ENCODE measurements around the gene SLC12A5. TPM values are rescaled to one million over a fixed set of nuclear protein-coding genes. Genes with fewer than 3 reads are reported as not detected.

The SLC12A5 gene
- total and polyA plus RNA-seq, 2 donors (not counting 1 experiment from before 2014, with no cell fraction given): 0.32 TPM; not detected in 1

GRCh38 chr20:46060975-46061374, 32.0 kb downstream of the SLC12A5 start:
- ChIA-PET POLR2A (no interaction called here), CTCF (interaction anchor here (0.6 to 1.9 kb wide), 5 partner anchors 13 to 67 kb away, joined by 3 to 6 read pairs (median 3); no protein-coding TSS in a partner anchor)
- Mint-ChIP-seq H3K27me3 (peaks cover 22% of the 10 kb centered on the region), H3K4me3 (peak overlapping the region; percentile 8), H3K27ac (no peak overlapping the region), H3K9me3 (ENCODE audit: insufficient read depth) (no peaks in the 10 kb centered on the region), H3K4me1 (peaks cover 41% of the 10 kb centered on the region)
- Histone ChIP-seq H4K20me1 (ENCODE audit: control insufficient read depth, insufficient read depth, low read length, poor library complexity, severe bottlenecking) (peaks cover 89% of the 10 kb centered on the region), H3K4me1 (ENCODE audit: control insufficient read depth in 2 of 2, insufficient read depth in 2 of 2, low read length in 2 of 2) (peaks cover 39 to 44% of the 10 kb centered on the region in 2 donors), H3K9ac (ENCODE audit: low read length) (peak overlapping the region; percentile 17), H3K27me3 (replicated peaks in 1 of 4; ENCODE audit: control extremely low read depth in 1 of 4, control insufficient read depth in 3 of 4, insufficient read depth in 4 of 4, low read length in 3 of 4) (peaks cover 0 to 40% (median 9%) of the 10 kb centered on the region in 4 experiments), H3K4me3 (ENCODE audit: control extremely low read depth in 1 of 5, extremely low read depth in 1 of 5, insufficient read depth in 1 of 5, low read depth in 2 of 5, low read length in 4 of 5) (no peak overlapping the region), H3K9me3 (ENCODE audit: control extremely low read depth in 1 of 3, control insufficient read depth in 2 of 3, insufficient read depth in 1 of 3, low read length in 2 of 3) (peaks cover 0 to 26% (median 0%) of the 10 kb centered on the region in 3 donors), H3K27ac (ENCODE audit: low read length in 2 of 2) (no peak overlapping the region), H3K79me2 (ENCODE audit: control insufficient read depth, insufficient read depth, low read length) (no peaks in the 10 kb centered on the region), H3K36me3 (replicated peaks in 1 of 2; ENCODE audit: control extremely low read depth in 1 of 2, control insufficient read depth in 1 of 2, extremely low read depth in 1 of 2, insufficient read depth in 2 of 2, low read length in 1 of 2) (peaks cover under 1 to 52% of the 10 kb centered on the region in 2 experiments), H2AFZ (ENCODE audit: insufficient read depth, low read depth, low read length, poor library complexity, severe bottlenecking) (no peak overlapping the region), H3K4me2 (replicated peaks; ENCODE audit: low read depth, low read length, poor library complexity, severe bottlenecking) (peak overlapping the region; percentile 50)
- intact Hi-C loops (cut with micrococcal nuclease): loop anchor here (1.0 kb wide), 1 partner anchor 345 kb away; the partner anchor contains the start of gene ELMO2
- DNase-seq (no peak), ATAC-seq (ENCODE audit: low read depth) (no peak)
- WGBS (ENCODE audit: insufficient coverage): 92% methylated on average over 4 of the region's 4 CpGs
- no peak for TF ChIP-seq EZH2 (IDR thresholded peaks at IDR 0.05; ENCODE audit: borderline replicate concordance, insufficient read depth, low read depth, low read length, poor library complexity, severe bottlenecking)
- TF ChIP-seq, protein P1, sequence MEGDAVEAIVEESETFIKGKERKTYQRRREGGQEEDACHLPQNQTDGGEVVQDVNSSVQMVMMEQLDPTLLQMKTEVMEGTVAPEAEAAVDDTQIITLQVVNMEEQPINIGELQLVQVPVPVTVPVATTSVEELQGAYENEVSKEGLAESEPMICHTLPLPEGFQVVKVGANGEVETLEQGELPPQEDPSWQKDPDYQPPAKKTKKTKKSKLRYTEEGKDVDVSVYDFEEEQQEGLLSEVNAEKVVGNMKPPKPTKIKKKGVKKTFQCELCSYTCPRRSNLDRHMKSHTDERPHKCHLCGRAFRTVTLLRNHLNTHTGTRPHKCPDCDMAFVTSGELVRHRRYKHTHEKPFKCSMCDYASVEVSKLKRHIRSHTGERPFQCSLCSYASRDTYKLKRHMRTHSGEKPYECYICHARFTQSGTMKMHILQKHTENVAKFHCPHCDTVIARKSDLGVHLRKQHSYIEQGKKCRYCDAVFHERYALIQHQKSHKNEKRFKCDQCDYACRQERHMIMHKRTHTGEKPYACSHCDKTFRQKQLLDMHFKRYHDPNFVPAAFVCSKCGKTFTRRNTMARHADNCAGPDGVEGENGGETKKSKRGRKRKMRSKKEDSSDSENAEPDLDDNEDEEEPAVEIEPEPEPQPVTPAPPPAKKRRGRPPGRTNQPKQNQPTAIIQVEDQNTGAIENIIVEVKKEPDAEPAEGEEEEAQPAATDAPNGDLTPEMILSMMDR (IDR thresholded peaks at IDR 0.05): no peak

DNA sequence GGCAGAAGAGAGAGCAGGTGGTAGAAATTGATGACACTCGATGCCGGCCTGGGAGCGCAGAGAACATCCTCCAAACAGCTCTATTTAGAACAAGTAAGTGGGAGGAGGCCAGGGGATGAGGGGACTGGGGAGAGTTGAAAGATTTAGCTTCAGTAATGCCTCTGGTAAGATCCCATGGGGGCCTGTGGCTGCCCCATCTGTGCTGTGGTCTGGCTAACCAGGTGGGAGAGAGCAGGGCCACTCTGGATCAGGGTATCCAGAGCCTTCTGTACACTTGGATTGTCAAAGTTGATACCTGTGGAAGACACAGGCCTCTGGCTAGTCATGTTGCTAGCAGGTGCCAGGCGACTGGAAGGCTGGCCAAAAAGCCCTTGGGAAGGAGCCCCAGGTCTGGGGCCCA, 33.1 kb downstream of the SLC12A5 start:
- CTCF ChIA-PET: interaction anchor here (1.2 to 1.9 kb wide), 2 partner anchors 12 to 39 kb away, joined by 3 to 6 read pairs; no protein-coding TSS in a partner anchor
- 94% methylated on average over 1 of the region's 4 CpGs for WGBS (ENCODE audit: insufficient coverage)

More for the DNA sequence above, 33.1 kb downstream of the SLC12A5 start:
- no peak overlapping the region for H2AFZ ChIP-seq (ENCODE audit: insufficient read depth, low read depth, low read length, poor library complexity, severe bottlenecking)
- no peak overlapping the region for H3K27ac ChIP-seq (ENCODE audit: low read length in 2 of 2)
- H3K9me3 ChIP-seq (ENCODE audit: control extremely low read depth in 1 of 3, control insufficient read depth in 2 of 3, insufficient read depth in 1 of 3, low read length in 2 of 3): peaks cover 0 to 19% (median 0%) of the 10 kb centered on the region in 3 donors
- Mint-ChIP-seq H3K4me1 (peaks cover 39% of the 10 kb centered on the region), H3K27ac (no peak overlapping the region), H3K27me3 (peaks cover 13% of the 10 kb centered on the region), H3K9me3 (ENCODE audit: insufficient read depth) (no peaks in the 10 kb centered on the region), H3K4me3 (no peak overlapping the region)
- POLR2A ChIA-PET: no interaction called here
- peaks cover 0 to 30% (median 8%) of the 10 kb centered on the region in 4 experiments for H3K27me3 ChIP-seq (replicated peaks in 1 of 4; ENCODE audit: control extremely low read depth in 1 of 4, control insufficient read depth in 3 of 4, insufficient read depth in 4 of 4, low read length in 3 of 4)
- ATAC-seq (ENCODE audit: low read depth) (no peak), DNase-seq (no peak)
- H3K9ac ChIP-seq (ENCODE audit: low read length): no peak overlapping the region
- intact Hi-C loops (cut with micrococcal nuclease): no loop called here
- no peak overlapping the region for H3K4me2 ChIP-seq (replicated peaks; ENCODE audit: low read depth, low read length, poor library complexity, severe bottlenecking)
- peaks cover 99% of the 10 kb centered on the region for H4K20me1 ChIP-seq (ENCODE audit: control insufficient read depth, insufficient read depth, low read length, poor library complexity, severe bottlenecking)
- H3K36me3 ChIP-seq (replicated peaks in 1 of 2; ENCODE audit: control extremely low read depth in 1 of 2, control insufficient read depth in 1 of 2, extremely low read depth in 1 of 2, insufficient read depth in 2 of 2, low read length in 1 of 2): peaks cover 3 to 64% of the 10 kb centered on the region in 2 experiments
- peaks cover 39 to 44% of the 10 kb centered on the region in 2 donors for H3K4me1 ChIP-seq (ENCODE audit: control insufficient read depth in 2 of 2, insufficient read depth in 2 of 2, low read length in 2 of 2)
- TF ChIP-seq, protein P1 (IDR thresholded peaks at IDR 0.05): no peak
- H3K4me3 ChIP-seq (ENCODE audit: control extremely low read depth in 1 of 5, extremely low read depth in 1 of 5, insufficient read depth in 1 of 5, low read depth in 2 of 5, low read length in 4 of 5): no peak overlapping the region
- H3K79me2 ChIP-seq (ENCODE audit: control insufficient read depth, insufficient read depth, low read length): no peaks in the 10 kb centered on the region
